GM12864 (cell line): ENCODE results near the gene CLEC5A.
"Not testable (repeated sequence)": the region's sequence is repeated elsewhere in the genome, so short reads cannot be mapped to it uniquely, and the experiment has no call there.

ENCODE experiments used
- DNase-seq: peaks from one replicate; pipeline ENCODE4 v3.0.0-alpha.2; 2011; ENCODE audit warnings: low read depth
- H3K4me3 ChIP-seq: 2 replicates; pipeline ENCODE4 v1.5.1; 2011; ENCODE audit warnings: mild to moderate bottlenecking, low read depth, low read length, control low read depth
- CTCF ChIP-seq: IDR thresholded peaks from 2 replicates; pipeline ENCODE4 v1.5.1; 2011; ENCODE audit warnings: low read depth, mild to moderate bottlenecking, moderate library complexity, low read length, control low read depth, inconsistent platforms; ENCODE audit errors: missing control alignments

Gene CLEC5A

GRCh38 chr7:141946796-141947195 lies at the start of gene CLEC5A:
Gene CLEC5A (minus strand): TSS chr7:141946974. CDS start chr7:141946292, 682 bp downstream.
- H3K4me3 ChIP-seq: no peak within 1 kb of the TSS
- TF ChIP-seq CTCF: no peak
- DNase-seq: no peak

GRCh38 chr7:141993354-141993753 lies 46.6 kb upstream of the CLEC5A start:
- no peak for TF ChIP-seq CTCF
- DNase-seq: no peak
- H3K4me3 ChIP-seq: no peak overlapping the region

- DNase-seq: no peak
- H3K4me3 ChIP-seq: no peak overlapping the region
- no peak for TF ChIP-seq CTCF
These were observed 45.9 kb upstream of the CLEC5A start for GRCh38 chr7:141992688-141993087.

- H3K4me3 ChIP-seq: no peak overlapping the region
- no peak for TF ChIP-seq CTCF
- DNase-seq: no peak
These were observed 45.4 kb upstream of the CLEC5A start for GRCh38 chr7:141992156-141992555.

GRCh38 chr7:141991140-141991539 lies 44.4 kb upstream of the CLEC5A start:
- H3K4me3 ChIP-seq: no peak overlapping the region
- TF ChIP-seq CTCF: no peak
- no peak for DNase-seq

- no peak for DNase-seq
- H3K4me3 ChIP-seq: no peak overlapping the region
- no peak for TF ChIP-seq CTCF
These were observed 43.4 kb upstream of the CLEC5A start for GRCh38 chr7:141990011-141990725.

- not testable (repeated sequence) for H3K4me3 ChIP-seq, DNase-seq
These were observed 41.0 kb upstream of the CLEC5A start for GRCh38 chr7:141987803-141988202.
